ENCODE data around the gene SYPL1.

DNA sequence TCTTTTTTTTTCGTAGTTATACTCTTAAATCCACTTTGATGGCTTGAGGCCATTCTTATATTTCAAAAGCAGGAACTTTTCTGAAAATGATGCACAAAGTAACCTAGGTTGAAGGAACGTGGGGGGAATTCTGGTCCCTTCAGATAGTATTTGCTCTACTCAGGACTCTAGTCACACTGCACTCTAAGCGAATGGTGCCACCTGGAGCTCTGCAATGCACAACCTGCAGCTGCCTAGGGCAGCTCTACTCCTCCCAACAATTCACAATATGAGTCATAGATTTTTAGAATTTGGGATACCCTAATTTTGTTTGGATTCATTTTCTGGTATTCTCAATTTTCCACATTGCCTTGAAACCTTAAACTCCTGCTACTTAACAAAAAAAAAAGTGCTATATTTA, 17.3 kb downstream of the SYPL1 start:
- no peak for TF ChIP-seq EZH2 (IDR thresholded peaks at IDR 0.05; ENCODE audit: borderline replicate concordance)
- no peak for TF ChIP-seq CTCF (IDR thresholded peaks at IDR 0.05; ENCODE audit: poor library complexity)

Data from hepatocyte (in vitro differentiated cells).